CD4-positive, alpha-beta T cell (primary cell): ENCODE results near the gene FUZ. TPM values are rescaled to one million over a fixed set of nuclear protein-coding genes. Genes with fewer than 3 reads are reported as not detected.

ENCODE experiments used
- ATAC-seq: fragments of 200-7000 bp; cut with Tn5 transposase; one replicate; pipeline ENCODE4 v1.10.0; 2022; ENCODE audit warnings: mild to moderate bottlenecking; ENCODE audit not compliant: poor library complexity
- CTCF ChIA-PET: fragments of 350-600 bp; sonication (Branson Sonifier 250); formaldehyde crosslinking; loops from one replicate; lab custom pipeline; 2021; ENCODE audit warnings: antibody characterized with exemption, inconsistent platforms; lab: Charles Lee
- POLR2A ChIA-PET: fragments of 350-600 bp; sonication (Branson Sonifier 250); formaldehyde crosslinking; loops from one replicate; lab custom pipeline; 2021; ENCODE audit warnings: antibody characterized with exemption, inconsistent platforms; lab: Charles Lee
- DNase-seq, 14 experiments: peaks; one replicate each; pipeline ENCODE4 v3.0.0-alpha.2; 2013 to 2020; ENCODE audit warnings: mixed read lengths in 2 of 14
- H3K27ac ChIP-seq, 2 donors: one replicate each; pipeline versions ENCODE4 v1.5.1 to v1.7.0; 2013; ENCODE audit warnings: low read length in 2 of 2, low read depth in 1 of 2, mild to moderate bottlenecking in 1 of 2
- H3K27me3 ChIP-seq, 2 experiments: 1 replicate in 1 of 2; 2 replicates in 1 of 2; pipeline versions ENCODE4 v1.6.1 to v1.7.0; 2013; ENCODE audit warnings: low read length in 2 of 2, control low read depth in 1 of 2, mild to moderate bottlenecking in 1 of 2, moderate library complexity in 1 of 2; ENCODE audit not compliant: insufficient read depth in 2 of 2, control insufficient read depth in 1 of 2
- H3K36me3 ChIP-seq: one replicate; pipeline ENCODE4 v1.6.1; 2013; ENCODE audit warnings: low read length, control low read depth; ENCODE audit not compliant: insufficient read depth
- H3K4me1 ChIP-seq: one replicate; pipeline ENCODE4 v1.6.1; 2013; ENCODE audit warnings: low read length, control low read depth; ENCODE audit not compliant: insufficient read depth
- H3K4me3 ChIP-seq: one replicate; pipeline ENCODE4 v1.5.1; 2013; ENCODE audit warnings: mild to moderate bottlenecking, low read length, moderate library complexity
- H3K9me3 ChIP-seq, 2 experiments: 1 replicate in 1 of 2; 2 replicates in 1 of 2; pipeline versions ENCODE4 v1.6.1 to v1.7.0; 2013; ENCODE audit warnings: low read length in 2 of 2, mild to moderate bottlenecking in 2 of 2, control low read depth in 1 of 2, moderate library complexity in 1 of 2; ENCODE audit not compliant: control insufficient read depth in 1 of 2, insufficient read depth in 1 of 2
- H3K27ac Mint-ChIP-seq: one replicate; pipeline ENCODE4 v1.8.0; 2020; ENCODE audit warnings: mixed read lengths
- H3K27me3 Mint-ChIP-seq: one replicate; pipeline ENCODE4 v1.8.0; 2021; ENCODE audit warnings: mixed read lengths
- H3K36me3 Mint-ChIP-seq: one replicate; pipeline ENCODE4 v1.8.0; 2021; ENCODE audit warnings: low read depth, mixed read lengths
- H3K4me1 Mint-ChIP-seq: one replicate; pipeline ENCODE4 v1.8.0; 2021; ENCODE audit warnings: low read depth, mixed read lengths
- H3K4me3 Mint-ChIP-seq: one replicate; pipeline ENCODE4 v1.8.0; 2020; ENCODE audit warnings: mild to moderate bottlenecking, mixed read lengths
- H3K9me3 Mint-ChIP-seq: one replicate; pipeline ENCODE4 v1.8.0; 2020; ENCODE audit warnings: mixed read lengths
- intact Hi-C, 2 experiments: fragments of 100-400 bp; cut with DNase I in 1 of 2; cut with micrococcal nuclease in 1 of 2; formaldehyde crosslinking; loops; one replicate each; pipeline versions ENCODE4 v1.15.1 to v1.9.0; 2023 to 2025; cut with DNase I, micrococcal nuclease
- total RNA-seq, 174 experiments: library from RNA in 2 of 174; stranded (reverse) in 2 of 174; gene quantifications; one replicate each; pipeline ENCODE4 v1.2.3 and lab custom pipeline; 2021 to 2026
- TF ChIP-seq, protein P1 (sequence below): fragments of 200-600 bp; IDR thresholded peaks from one replicate; pipeline ENCODE4 v1.8.0; 2022; ENCODE audit warnings: antibody characterized with exemption, mild to moderate bottlenecking

Gene FUZ
- total RNA-seq, 2 experiments from 2014 or later = 14.9 to 15.2 TPM

DNA sequence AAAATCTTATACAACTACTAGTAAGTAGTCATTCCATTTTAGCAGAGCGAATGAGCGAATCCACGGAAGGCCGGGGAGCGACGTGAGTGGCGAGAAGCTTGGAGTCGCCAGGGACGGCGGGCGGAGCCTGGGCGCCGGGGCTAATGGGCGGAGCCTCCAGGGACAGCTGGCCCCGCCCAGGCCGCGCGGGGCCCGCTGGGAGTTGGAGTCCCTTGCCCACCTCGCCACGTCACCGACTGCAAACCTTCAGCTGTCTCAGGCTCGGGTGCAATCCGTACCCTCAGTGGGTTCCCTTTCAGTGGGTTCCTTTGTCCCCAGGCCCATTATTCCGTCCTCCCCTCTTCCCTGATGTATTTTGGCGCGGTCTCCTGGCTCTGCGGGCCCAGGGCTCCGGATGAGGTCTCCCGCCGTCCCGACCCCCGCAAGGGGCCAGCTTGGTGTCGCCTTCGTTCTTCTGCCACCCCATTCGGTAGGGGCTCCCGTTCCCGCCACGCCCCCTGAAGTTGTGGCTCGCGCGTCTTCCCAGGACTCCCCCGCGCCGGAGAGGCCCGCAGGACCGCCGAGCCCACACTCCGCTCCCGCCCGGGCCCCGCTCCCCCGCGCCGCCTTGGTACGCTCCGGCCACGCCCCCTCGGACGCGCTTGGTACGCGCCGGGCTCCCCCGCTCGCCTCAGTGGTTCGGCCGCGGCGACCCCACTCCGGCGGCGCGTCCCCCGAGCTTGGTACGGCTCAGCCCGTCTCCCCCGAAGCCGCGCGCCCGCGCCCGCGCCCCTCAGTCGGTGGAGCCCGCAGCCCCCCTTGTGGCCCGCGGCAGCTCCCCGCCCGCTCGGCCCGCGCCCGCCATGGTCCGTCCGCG is 37.6 kb upstream of the FUZ start, which contains the start of gene PTOV1:
Gene PTOV1, plus strand, starts transcription at position 673 of the 856 bp plus-strand sequence.
- CTCF ChIA-PET = interaction anchor here (0.9 to 1.9 kb wide), 3 partner anchors 19 to 42 kb away, joined by 3 to 5 read pairs (median 4); partner anchors contain the start of gene FUZ

DNA sequence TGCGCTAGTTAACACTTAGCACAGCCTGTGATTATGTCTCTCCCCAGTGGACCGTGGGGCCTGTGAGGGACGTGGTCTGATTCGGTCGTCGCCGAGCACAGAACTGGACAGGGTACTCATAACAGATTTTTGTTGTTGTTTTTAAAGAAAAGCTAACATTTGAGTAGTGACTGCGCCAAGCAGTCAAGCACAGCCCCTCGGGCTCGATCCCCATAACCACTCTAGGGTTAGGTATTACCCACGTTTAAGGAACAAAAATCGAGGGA is 37.1 kb upstream of the FUZ start:
- Histone ChIP-seq H3K36me3 (peaks cover 2% of the 10 kb centered on the region), H3K27ac (peak overlapping the region in 1 of 2 donors; percentile 94), H3K9me3 (peaks cover 0 to 3% of the 10 kb centered on the region in 2 experiments), H3K27me3 (no peaks in the 10 kb centered on the region), H3K4me1 (peaks cover 54% of the 10 kb centered on the region), H3K4me3 (peak overlapping the region; percentile 84)
- Mint-ChIP-seq H3K27ac (peak overlapping the region; percentile 94), H3K4me3 (peak overlapping the region; percentile 98), H3K9me3 (no peaks in the 10 kb centered on the region), H3K36me3 (peaks cover 17% of the 10 kb centered on the region), H3K27me3 (no peaks in the 10 kb centered on the region), H3K4me1 (peaks cover 35% of the 10 kb centered on the region)
- DNase-seq (peak in 1 of 14 experiments; percentile 39), ATAC-seq (no peak)
- ChIA-PET CTCF (interaction anchor here (0.9 to 1.9 kb wide), 3 partner anchors 19 to 42 kb away, joined by 3 to 5 read pairs (median 4); partner anchors contain the start of gene FUZ), POLR2A (interaction anchor here (1.0 to 4.4 kb wide), 17 partner anchors 18 to 526 kb away, joined by 3 to 75 read pairs (median 5); partner anchors contain the start of genes AKT1S1, AP2A1, ATF5 and FUZ)
- TF ChIP-seq, protein P1, sequence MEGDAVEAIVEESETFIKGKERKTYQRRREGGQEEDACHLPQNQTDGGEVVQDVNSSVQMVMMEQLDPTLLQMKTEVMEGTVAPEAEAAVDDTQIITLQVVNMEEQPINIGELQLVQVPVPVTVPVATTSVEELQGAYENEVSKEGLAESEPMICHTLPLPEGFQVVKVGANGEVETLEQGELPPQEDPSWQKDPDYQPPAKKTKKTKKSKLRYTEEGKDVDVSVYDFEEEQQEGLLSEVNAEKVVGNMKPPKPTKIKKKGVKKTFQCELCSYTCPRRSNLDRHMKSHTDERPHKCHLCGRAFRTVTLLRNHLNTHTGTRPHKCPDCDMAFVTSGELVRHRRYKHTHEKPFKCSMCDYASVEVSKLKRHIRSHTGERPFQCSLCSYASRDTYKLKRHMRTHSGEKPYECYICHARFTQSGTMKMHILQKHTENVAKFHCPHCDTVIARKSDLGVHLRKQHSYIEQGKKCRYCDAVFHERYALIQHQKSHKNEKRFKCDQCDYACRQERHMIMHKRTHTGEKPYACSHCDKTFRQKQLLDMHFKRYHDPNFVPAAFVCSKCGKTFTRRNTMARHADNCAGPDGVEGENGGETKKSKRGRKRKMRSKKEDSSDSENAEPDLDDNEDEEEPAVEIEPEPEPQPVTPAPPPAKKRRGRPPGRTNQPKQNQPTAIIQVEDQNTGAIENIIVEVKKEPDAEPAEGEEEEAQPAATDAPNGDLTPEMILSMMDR = no peak
- intact Hi-C loops = loop anchor here (1.0 to 5.0 kb wide), 3 partner anchors 19 to 33 kb away; partner anchors contain the start of gene MED25 (in 1 of the 2)

More for the DNA sequence above, 37.6 kb upstream of the FUZ start, which contains the start of gene PTOV1:
- peaks cover 35% of the 10 kb centered on the region for H3K4me1 Mint-ChIP-seq
- peaks cover 23% of the 10 kb centered on the region for H3K36me3 Mint-ChIP-seq
- Histone ChIP-seq H3K4me3 (peak within 1 kb of the TSS; percentile 84), H3K27ac (peak within 1 kb of the TSS; percentile 94 to 95), H3K4me1 (peaks cover 54% of the 10 kb centered on the region), H3K27me3 (no peaks in the 10 kb centered on the region), H3K36me3 (peaks cover 5% of the 10 kb centered on the region), H3K9me3 (peaks cover 0 to 3% of the 10 kb centered on the region in 2 experiments)
- intact Hi-C loops = loop anchor here (1.0 to 5.0 kb wide), 5 partner anchors 17 to 33 kb away; partner anchors contain the start of genes MED25 (in 1 of the 2) and PNKP (in 1 of the 2)
- POLR2A ChIA-PET = interaction anchor here (0.8 to 4.4 kb wide), 19 partner anchors 10 to 525 kb away, joined by 3 to 75 read pairs (median 5); partner anchors contain the start of genes AKT1S1, AP2A1, ATF5 and FUZ
- H3K4me3 Mint-ChIP-seq = peak within 1 kb of the TSS; percentile 98
- TF ChIP-seq, protein P1 = no peak
- no peaks in the 10 kb centered on the region for H3K9me3 Mint-ChIP-seq
- peak within 1 kb of the TSS; percentile 94 for H3K27ac Mint-ChIP-seq
- ATAC-seq = peak; percentile 87
- H3K27me3 Mint-ChIP-seq = no peaks in the 10 kb centered on the region
- peak; percentile 77 to 95 (median 84) for DNase-seq

DNA sequence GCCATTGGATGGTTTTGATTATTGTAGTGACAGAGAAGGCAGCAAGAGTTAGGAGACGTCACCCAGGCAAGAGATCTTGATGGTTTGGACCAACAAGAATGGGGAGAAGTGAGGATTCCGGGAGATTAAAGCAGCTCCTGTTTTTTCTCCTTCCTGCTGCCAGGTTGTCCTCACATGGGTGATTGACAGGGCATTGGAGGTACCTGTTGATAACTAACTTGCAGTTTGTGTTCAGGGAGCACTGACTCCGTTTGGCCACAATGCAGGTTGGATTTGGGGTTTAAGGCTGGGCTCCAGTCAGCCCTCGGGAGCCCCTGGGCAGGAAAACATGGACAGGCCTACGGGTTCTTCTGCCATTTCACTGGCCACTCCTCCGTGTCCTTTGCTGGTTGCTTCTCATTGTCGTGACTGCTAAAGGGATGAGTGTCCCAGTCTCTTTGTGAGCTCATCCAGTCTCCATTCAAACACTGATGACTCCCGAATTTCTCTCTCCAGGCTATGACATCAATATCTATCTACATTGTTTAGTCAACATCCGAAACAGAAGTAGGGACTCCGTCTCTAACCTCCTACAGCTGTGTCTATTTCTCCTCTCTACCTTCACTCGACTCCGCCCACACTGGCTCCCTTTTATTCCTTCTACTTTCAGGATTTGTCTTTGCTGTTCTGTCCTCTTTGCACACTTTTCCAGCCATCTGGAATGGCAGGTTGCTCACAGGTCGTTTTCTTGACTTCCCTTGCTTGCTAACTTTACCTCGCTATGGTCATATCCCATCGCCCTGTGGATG is 36.5 kb upstream of the FUZ start:
- peak overlapping the region; percentile 98 for H3K4me3 Mint-ChIP-seq
- ChIA-PET POLR2A (interaction anchor here (1.1 to 4.4 kb wide), 14 partner anchors 18 to 526 kb away, joined by 3 to 75 read pairs (median 10); partner anchors contain the start of genes AKT1S1, AP2A1, ATF5 and FUZ), CTCF (interaction anchor here (1.3 to 1.9 kb wide), 2 partner anchors 20 to 37 kb away, joined by 4 to 5 read pairs; partner anchors contain the start of gene FUZ)
- Histone ChIP-seq H3K36me3 (no peaks in the 10 kb centered on the region), H3K27me3 (no peaks in the 10 kb centered on the region), H3K9me3 (no peaks in the 10 kb centered on the region), H3K4me3 (no peak overlapping the region), H3K27ac (no peak overlapping the region), H3K4me1 (peaks cover 54% of the 10 kb centered on the region)
- peaks cover 35% of the 10 kb centered on the region for H3K4me1 Mint-ChIP-seq
- H3K27me3 Mint-ChIP-seq = no peaks in the 10 kb centered on the region
- no peaks in the 10 kb centered on the region for H3K9me3 Mint-ChIP-seq
- DNase-seq (no peak), ATAC-seq (no peak)
- intact Hi-C loops = loop anchor here (1.0 to 5.0 kb wide), 3 partner anchors 19 to 32 kb away; partner anchors contain the start of gene MED25 (in 1 of the 2)
- peak overlapping the region; percentile 94 for H3K27ac Mint-ChIP-seq
- TF ChIP-seq, protein P1 = no peak
- peaks cover 17% of the 10 kb centered on the region for H3K36me3 Mint-ChIP-seq
